GM23248 (cell line): ENCODE data around the gene FARP2. TPM values are rescaled to one million over a fixed set of nuclear protein-coding genes. Genes with fewer than 3 reads are reported as not detected.
"Not testable (repeated sequence)": the region's sequence is repeated elsewhere in the genome, so short reads cannot be mapped to it uniquely, and the experiment has no call there.

ENCODE experiments used
- DNase-seq: peaks from one replicate; pipeline ENCODE4 v3.0.0-alpha.2; 2015
- H2AFZ ChIP-seq: fragments of 200-600 bp; sonication (generic); 2 replicates; pipeline ENCODE4 v1.6.1; 2016; ENCODE audit warnings: antibody characterized with exemption
- H3F3A ChIP-seq: fragments of 200-600 bp; sonication (generic); 2 replicates; pipeline ENCODE4 v1.6.1; 2016; ENCODE audit warnings: mild to moderate bottlenecking, antibody characterized with exemption, mixed run types; ENCODE audit not compliant: insufficient read depth
- H3K27ac ChIP-seq: fragments of 200-600 bp; sonication (generic); 2 replicates; pipeline ENCODE4 v1.5.1; 2016; ENCODE audit warnings: mild to moderate bottlenecking
- H3K27me3 ChIP-seq: fragments of 200-600 bp; sonication (generic); replicated peaks from 2 replicates; pipeline ENCODE4 v1.6.1; 2016; ENCODE audit warnings: mild to moderate bottlenecking; ENCODE audit not compliant: insufficient read depth
- H3K36me3 ChIP-seq: fragments of 200-600 bp; sonication (generic); 2 replicates; pipeline ENCODE4 v1.6.1; 2016; ENCODE audit warnings: low read depth, mild to moderate bottlenecking
- H3K4me1 ChIP-seq: fragments of 200-600 bp; sonication (generic); 2 replicates; pipeline ENCODE4 v1.6.1; 2016; ENCODE audit warnings: mild to moderate bottlenecking; ENCODE audit not compliant: insufficient read depth
- H3K4me2 ChIP-seq: fragments of 200-600 bp; sonication (generic); one replicate; pipeline ENCODE4 v1.6.1; 2016; ENCODE audit warnings: mild to moderate bottlenecking; ENCODE audit not compliant: unreplicated experiment
- H3K4me3 ChIP-seq: fragments of 200-600 bp; sonication (generic); 2 replicates; pipeline ENCODE4 v1.5.1; 2016; ENCODE audit warnings: mild to moderate bottlenecking
- H3K79me2 ChIP-seq: fragments of 200-600 bp; sonication (generic); 2 replicates; pipeline ENCODE4 v1.6.1; 2016; ENCODE audit warnings: mild to moderate bottlenecking; ENCODE audit not compliant: insufficient read depth
- H3K9ac ChIP-seq: fragments of 200-600 bp; sonication (generic); 2 replicates; pipeline ENCODE4 v1.6.1; 2016; ENCODE audit warnings: mild to moderate bottlenecking
- H3K9me2 ChIP-seq: fragments of 200-600 bp; sonication (generic); 2 replicates; pipeline ENCODE4 v1.6.1; 2016; ENCODE audit warnings: mixed run types, mild to moderate bottlenecking, moderate library complexity; ENCODE audit not compliant: insufficient read depth
- H3K9me3 ChIP-seq: fragments of 200-600 bp; sonication (generic); one replicate; pipeline ENCODE4 v1.6.1; 2017; ENCODE audit warnings: low read depth
- H4K20me1 ChIP-seq: fragments of 200-600 bp; sonication (generic); 2 replicates; pipeline ENCODE4 v1.6.0; 2016; ENCODE audit not compliant: insufficient read depth
- EZH2 ChIP-seq: fragments of 200-600 bp; sonication (generic); IDR thresholded peaks from 2 replicates; pipeline ENCODE4 v1.6.1; 2018; ENCODE audit warnings: antibody characterized with exemption, mild to moderate bottlenecking; ENCODE audit not compliant: insufficient read depth, poor library complexity, severe bottlenecking
- EZH2phosphoT487 ChIP-seq: fragments of 200-600 bp; sonication (generic); IDR thresholded peaks from 2 replicates; pipeline ENCODE4 v1.6.1; 2018; ENCODE audit warnings: antibody characterized with exemption, moderate library complexity, mild to moderate bottlenecking, low read depth; ENCODE audit not compliant: insufficient read depth
- WGBS, 2 experiments: methylation state at CpG; one replicate each; pipeline ENCODE4 v1.1.6; 2015 to 2017; ENCODE audit warnings: low lambda C conversion rate in 2 of 2, low coverage in 1 of 2; ENCODE audit errors: missing lambda C conversion rate in 2 of 2; 5-methylcytosine and 5-hydroxymethylcytosine counted together
- in situ Hi-C: fragments of 300-500 bp; cut with MboI; formaldehyde crosslinking; loops from 2 replicates; pipeline ENCODE4 v1.15.0; 2020
- polyA plus RNA-seq: library from polyadenylated mRNA; unstranded; fragments of >200 nt; fragmentation: Nextera tagmentation; extraction: Ambion mirVana; gene quantifications from 2 replicates; pipeline ENCODE4 v1.2.1, GENCODE V29; 2016
- total RNA-seq: library from RNA; depleted of rRNA; stranded (reverse); fragments of >200 nt; shearing (Covaris generic); gene quantifications from 2 replicates; pipeline ENCODE4 v1.2.3, GENCODE V29; 2014

FARP2 gene
- total and polyA plus RNA-seq, 2 experiments from 2014 or later, result 30.9 to 39.0 TPM

- H3K79me2 ChIP-seq, result no peaks in the 10 kb centered on the region
- no peaks in the 10 kb centered on the region for H4K20me1 ChIP-seq
- H3K4me3 ChIP-seq, result no peak overlapping the region
- in situ Hi-C loops, result no loop called here
- TF ChIP-seq EZH2 (no peak), EZH2phosphoT487 (no peak)
- H3K27me3 ChIP-seq, result no peaks in the 10 kb centered on the region
- no peak overlapping the region for H3K27ac ChIP-seq
- H3K9me3 ChIP-seq, result no peaks in the 10 kb centered on the region
- H3K9ac ChIP-seq, result no peak overlapping the region
- 87 to 90% methylated on average over 13 to 14 of the region's 14 CpGs for WGBS, 2 experiments
- H2AFZ ChIP-seq, result no peak overlapping the region
- peaks cover 26% of the 10 kb centered on the region; the same call in 1 of the 2 replicates for H3K36me3 ChIP-seq
- H3K4me1 ChIP-seq, result no peaks in the 10 kb centered on the region
- H3K9me2 ChIP-seq, result no peaks in the 10 kb centered on the region
- H3K4me2 ChIP-seq, result no peak overlapping the region
- no peaks in the 10 kb centered on the region for H3F3A ChIP-seq
- DNase-seq, result no peak
These were observed 85.4 kb downstream of the FARP2 start for GRCh38 chr2:241441492-241441891.

DNA sequence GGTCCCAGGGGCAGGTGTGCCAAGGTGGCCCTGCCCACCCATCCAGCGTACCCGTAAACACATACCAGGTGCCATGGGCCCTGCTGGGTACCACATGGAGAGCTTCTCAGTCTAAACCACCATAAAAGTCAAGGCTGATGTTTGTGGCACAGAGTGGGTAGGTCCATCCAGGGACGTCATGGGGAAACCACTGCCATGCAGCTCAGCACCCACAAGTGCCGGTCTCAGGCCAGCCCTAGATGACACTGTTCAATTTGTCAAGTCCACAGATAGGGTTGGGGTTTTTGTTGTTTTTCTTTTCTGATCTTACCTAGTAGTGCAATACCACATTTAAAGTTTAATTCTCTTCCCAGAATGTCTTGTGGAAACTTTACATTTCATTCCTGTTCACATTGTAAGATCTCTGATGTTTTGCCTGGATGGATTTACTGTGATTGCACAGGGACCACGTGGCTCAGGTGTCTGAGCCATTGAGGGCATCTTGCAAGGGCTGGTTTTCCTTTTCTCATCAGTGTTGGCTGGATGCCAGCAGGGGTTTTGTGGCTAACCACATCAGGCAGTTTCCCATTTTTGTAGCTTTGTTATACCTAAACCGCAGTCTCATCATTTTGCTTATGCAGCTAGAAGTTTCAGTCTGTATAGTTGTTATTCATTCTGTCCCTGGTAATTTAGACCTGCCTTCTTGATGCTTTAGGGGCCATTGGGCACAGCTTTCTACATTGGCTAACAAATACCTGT is 87.6 kb downstream of the FARP2 start:
- no peak for TF ChIP-seq EZH2phosphoT487
- TF ChIP-seq EZH2, result no peak
- Histone ChIP-seq H3K9ac (no peak overlapping the region), H3K4me1 (no peaks in the 10 kb centered on the region), H3K27me3 (no peaks in the 10 kb centered on the region), H3K4me2 (no peak overlapping the region), H4K20me1 (no peaks in the 10 kb centered on the region), H3K27ac (no peak overlapping the region), H3K9me2 (no peaks in the 10 kb centered on the region), H3K36me3 (peaks cover 20% of the 10 kb centered on the region; the same call in 1 of the 2 replicates), H3K9me3 (no peaks in the 10 kb centered on the region), H3F3A (no peaks in the 10 kb centered on the region), H3K4me3 (no peak overlapping the region), H3K79me2 (no peaks in the 10 kb centered on the region), H2AFZ (no peak overlapping the region)
- in situ Hi-C loops, result no loop called here
- WGBS, 2 experiments, result 79 to 80% methylated on average over 6 of the region's 6 CpGs
- peak; percentile 26 for DNase-seq

- Histone ChIP-seq H2AFZ (no peak overlapping the region), H3K9me2 (no peaks in the 10 kb centered on the region), H4K20me1 (no peaks in the 10 kb centered on the region), H3K9me3 (no peaks in the 10 kb centered on the region), H3K4me1 (no peaks in the 10 kb centered on the region), H3K27me3 (no peaks in the 10 kb centered on the region), H3K4me3 (no peak overlapping the region), H3K9ac (no peak overlapping the region), H3F3A (no peaks in the 10 kb centered on the region), H3K4me2 (no peak overlapping the region), H3K27ac (no peak overlapping the region), H3K79me2 (no peaks in the 10 kb centered on the region), H3K36me3 (peaks cover 20% of the 10 kb centered on the region; the same call in 1 of the 2 replicates)
- WGBS, 2 experiments, result 74 to 83% methylated on average over 2 of the region's 2 CpGs
- in situ Hi-C loops, result no loop called here
- TF ChIP-seq EZH2 (no peak), EZH2phosphoT487 (no peak)
- no peak for DNase-seq
These were observed 89.3 kb downstream of the FARP2 start for GRCh38 chr2:241445426-241445825.

DNA sequence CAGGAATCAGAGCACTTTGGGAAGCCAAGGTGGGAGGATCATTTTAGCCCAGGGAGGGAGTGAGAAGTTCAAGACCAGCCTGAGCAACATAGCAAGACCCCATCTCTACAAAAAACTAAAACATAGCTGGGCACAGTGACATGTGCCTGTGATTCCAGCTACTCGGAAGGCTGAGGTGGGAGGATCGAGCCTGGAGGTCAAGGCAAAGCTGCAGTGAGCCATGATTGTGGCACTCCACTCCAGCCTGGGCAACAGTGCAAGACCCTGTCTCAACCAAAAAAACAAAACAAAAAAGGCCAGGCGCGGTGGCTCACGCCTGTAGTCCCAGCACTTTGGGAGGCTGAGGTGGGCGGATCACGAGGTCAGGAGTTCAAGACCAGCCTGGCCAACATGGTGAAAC is 94.0 kb downstream of the FARP2 start:
- H3K9me2 ChIP-seq, H3K27ac ChIP-seq, H3K4me1 ChIP-seq, H3K4me2 ChIP-seq, H3K27me3 ChIP-seq, DNase-seq, H3F3A ChIP-seq, H4K20me1 ChIP-seq, H2AFZ ChIP-seq, H3K4me3 ChIP-seq, H3K79me2 ChIP-seq, in situ Hi-C loops, H3K9me3 ChIP-seq, H3K9ac ChIP-seq, H3K36me3 ChIP-seq: not testable (repeated sequence)
- WGBS, 2 experiments, result 86 to 100% methylated on average over 6 to 7 of the region's 7 CpGs
